ENCODE measurements around the gene IL32. TPM values are rescaled to one million over a fixed set of nuclear protein-coding genes. Genes with fewer than 3 reads are reported as not detected.
"Not testable (repeated sequence)": the region's sequence is repeated elsewhere in the genome, so short reads cannot be mapped to it uniquely, and the experiment has no call there.

Gene IL32
- polyA plus RNA-seq, 2 donors, result 16.5 to 19.0 TPM

DNA sequence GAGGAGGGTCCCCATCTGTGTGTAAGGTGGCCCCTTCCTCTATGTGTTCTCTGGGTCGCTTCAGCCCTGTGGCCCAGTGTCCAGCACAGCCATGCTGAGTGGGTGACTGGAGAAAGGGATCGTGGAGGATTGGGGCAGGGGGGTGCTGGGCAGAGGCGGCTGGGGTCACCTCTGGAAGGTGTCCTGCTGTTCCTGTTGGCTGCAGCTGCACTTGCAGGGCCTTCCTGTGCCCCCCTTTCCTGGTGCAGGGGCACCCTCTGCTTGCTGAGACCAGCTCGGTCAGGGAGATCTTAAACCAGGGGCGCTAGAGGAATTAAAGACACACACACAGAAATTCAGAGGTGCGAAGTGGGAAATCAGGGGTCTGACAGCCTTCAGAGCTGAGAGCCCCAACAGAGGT, 11.1 kb downstream of the IL32 start:
- Histone ChIP-seq H3K9me3 (ENCODE audit: control insufficient read depth in 2 of 2, insufficient read depth in 1 of 2, low read depth in 1 of 2, low read length in 1 of 2) (peaks cover 0 to 3% of the 10 kb centered on the region in 2 donors), H3K27ac (ENCODE audit: low read depth in 2 of 2, low read length in 1 of 2) (peak overlapping the region in 1 of 2 donors; percentile 19)
- WGBS, 2 donors, result 59 to 62% methylated on average over 6 of the region's 6 CpGs

DNA sequence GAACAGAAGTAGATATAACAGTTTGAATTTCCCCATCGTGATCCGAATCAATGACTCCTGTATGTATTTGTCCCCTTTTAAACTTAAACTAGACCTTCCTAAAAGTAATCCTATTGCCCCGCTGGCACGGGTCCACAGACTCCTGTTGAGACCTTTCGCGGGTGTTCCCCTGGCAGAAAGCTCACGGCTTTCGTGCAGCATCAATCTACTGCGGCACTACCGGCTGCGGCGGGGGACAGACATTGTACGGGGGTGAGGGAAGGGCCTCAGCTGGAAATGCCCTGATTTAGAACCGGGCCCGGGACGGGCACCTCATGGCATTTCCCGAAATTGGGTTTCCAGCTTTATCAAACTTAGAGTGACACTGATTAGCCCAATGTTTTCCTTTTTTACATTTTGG, 14.6 kb downstream of the IL32 start:
- Histone ChIP-seq H3K4me1 (ENCODE audit: control insufficient read depth in 2 of 2, insufficient read depth in 2 of 2, low read length in 1 of 2) (no peaks in the 10 kb centered on the region), H3K36me3 (ENCODE audit: control insufficient read depth in 2 of 2, insufficient read depth in 2 of 2, low read length in 1 of 2) (no peaks in the 10 kb centered on the region), H3K4me3 (ENCODE audit: low read depth in 1 of 2, low read length in 2 of 2) (no peak overlapping the region), H3K27ac (ENCODE audit: low read depth in 2 of 2, low read length in 1 of 2) (no peak overlapping the region), H3K27me3 (ENCODE audit: control insufficient read depth in 1 of 2, insufficient read depth in 2 of 2, low read length in 2 of 2) (no peaks in the 10 kb centered on the region), H3K9me3 (ENCODE audit: control insufficient read depth in 2 of 2, insufficient read depth in 1 of 2, low read depth in 1 of 2, low read length in 1 of 2) (no peaks in the 10 kb centered on the region)
- 57 to 71% methylated on average over 17 of the region's 17 CpGs for WGBS, 2 donors

More for the DNA sequence above, 11.1 kb downstream of the IL32 start:
- Histone ChIP-seq H3K36me3 (ENCODE audit: control insufficient read depth in 2 of 2, insufficient read depth in 2 of 2, low read length in 1 of 2) (no peaks in the 10 kb centered on the region), H3K27me3 (ENCODE audit: control insufficient read depth in 1 of 2, insufficient read depth in 2 of 2, low read length in 2 of 2) (no peaks in the 10 kb centered on the region), H3K4me3 (ENCODE audit: low read depth in 1 of 2, low read length in 2 of 2) (no peak overlapping the region), H3K4me1 (ENCODE audit: control insufficient read depth in 2 of 2, insufficient read depth in 2 of 2, low read length in 1 of 2) (peaks cover 0 to 7% of the 10 kb centered on the region in 2 donors)

DNA sequence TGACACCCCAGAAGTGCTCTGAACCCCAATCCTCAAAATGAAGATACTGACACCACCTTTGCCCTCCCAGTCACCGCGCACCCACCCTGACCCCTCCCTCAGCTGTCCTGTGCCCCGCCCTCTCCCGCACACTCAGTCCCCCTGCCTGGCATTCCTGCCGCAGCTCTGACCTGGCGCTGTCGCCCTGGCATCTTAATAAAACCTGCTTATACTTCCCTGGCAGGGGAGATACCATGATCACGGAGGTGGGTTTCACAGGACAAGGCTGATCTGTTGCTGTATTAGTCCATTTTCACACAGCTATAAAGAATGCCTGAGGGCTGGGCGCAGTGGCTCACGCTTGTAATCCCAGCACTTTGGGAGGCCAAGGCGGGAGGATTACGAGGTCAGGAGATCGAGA, 16.5 kb downstream of the IL32 start:
- H3K36me3 ChIP-seq (ENCODE audit: control insufficient read depth in 2 of 2, insufficient read depth in 2 of 2, low read length in 1 of 2); H3K9me3 ChIP-seq (ENCODE audit: control insufficient read depth in 2 of 2, insufficient read depth in 1 of 2, low read depth in 1 of 2, low read length in 1 of 2); H3K27ac ChIP-seq (ENCODE audit: low read depth in 2 of 2, low read length in 1 of 2); H3K4me3 ChIP-seq (ENCODE audit: low read depth in 1 of 2, low read length in 2 of 2); H3K27me3 ChIP-seq (ENCODE audit: control insufficient read depth in 1 of 2, insufficient read depth in 2 of 2, low read length in 2 of 2); H3K4me1 ChIP-seq (ENCODE audit: control insufficient read depth in 2 of 2, insufficient read depth in 2 of 2, low read length in 1 of 2): not testable (repeated sequence)
- 77 to 89% methylated on average over 13 of the region's 13 CpGs for WGBS, 2 donors

DNA sequence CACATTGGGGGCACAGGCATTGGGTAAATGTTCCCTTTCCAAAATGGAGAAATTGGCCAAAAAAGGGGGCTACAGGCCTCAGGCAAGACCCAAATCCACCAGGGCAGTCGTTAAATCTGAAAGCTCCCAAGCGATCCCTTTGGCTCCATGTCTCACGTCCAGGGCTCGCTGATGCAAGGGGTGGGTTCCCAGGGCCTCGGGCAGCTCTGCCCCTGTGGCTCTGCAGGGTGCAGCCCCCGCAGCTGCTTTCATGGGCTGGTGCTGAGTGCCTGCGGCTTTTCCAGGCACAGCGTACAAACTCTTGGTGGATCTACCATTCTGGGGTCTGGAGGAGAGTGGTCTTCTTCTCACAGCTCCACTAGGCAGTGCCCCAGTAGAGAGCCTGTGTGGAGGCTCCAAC, 18.0 kb downstream of the IL32 start:
- not testable (repeated sequence) for H3K36me3 ChIP-seq (ENCODE audit: control insufficient read depth in 2 of 2, insufficient read depth in 2 of 2, low read length in 1 of 2); H3K4me3 ChIP-seq (ENCODE audit: low read depth in 1 of 2, low read length in 2 of 2); H3K27ac ChIP-seq (ENCODE audit: low read depth in 2 of 2, low read length in 1 of 2); H3K4me1 ChIP-seq (ENCODE audit: control insufficient read depth in 2 of 2, insufficient read depth in 2 of 2, low read length in 1 of 2); H3K27me3 ChIP-seq (ENCODE audit: control insufficient read depth in 1 of 2, insufficient read depth in 2 of 2, low read length in 2 of 2); H3K9me3 ChIP-seq (ENCODE audit: control insufficient read depth in 2 of 2, insufficient read depth in 1 of 2, low read depth in 1 of 2, low read length in 1 of 2)
- WGBS, 2 donors, result 89 to 94% methylated on average over 8 of the region's 8 CpGs

DNA sequence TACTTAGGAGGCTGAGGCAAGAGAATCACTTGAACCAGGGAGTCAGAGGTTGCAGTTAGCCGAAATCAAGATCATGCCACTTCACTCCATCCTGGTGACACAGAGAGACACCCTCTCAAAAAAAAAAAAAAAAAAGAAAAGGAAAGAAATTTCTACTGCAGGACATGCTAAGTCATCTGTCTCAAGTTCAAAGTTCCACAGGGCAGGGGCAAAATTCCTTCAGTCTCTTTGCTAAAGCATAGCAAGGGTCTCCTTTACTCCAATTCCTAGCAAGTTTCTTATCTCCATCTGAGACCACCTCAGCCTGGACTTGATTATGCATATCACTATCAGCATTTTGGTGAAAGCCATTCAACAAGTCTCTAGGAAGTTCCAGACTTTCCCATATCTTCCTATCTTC, 19.1 kb downstream of the IL32 start:
- no peaks in the 10 kb centered on the region for H3K27me3 ChIP-seq (ENCODE audit: control insufficient read depth in 1 of 2, insufficient read depth in 2 of 2, low read length in 2 of 2)
- peaks cover 0 to 3% of the 10 kb centered on the region in 2 donors for H3K4me1 ChIP-seq (ENCODE audit: control insufficient read depth in 2 of 2, insufficient read depth in 2 of 2, low read length in 1 of 2)
- H3K27ac ChIP-seq (ENCODE audit: low read depth in 2 of 2, low read length in 1 of 2), result no peak overlapping the region
- 81 to 100% methylated on average over 1 of the region's 1 CpG for WGBS, 2 donors
- no peak overlapping the region for H3K4me3 ChIP-seq (ENCODE audit: low read depth in 1 of 2, low read length in 2 of 2)
- no peaks in the 10 kb centered on the region for H3K9me3 ChIP-seq (ENCODE audit: control insufficient read depth in 2 of 2, insufficient read depth in 1 of 2, low read depth in 1 of 2, low read length in 1 of 2)
- H3K36me3 ChIP-seq (ENCODE audit: control insufficient read depth in 2 of 2, insufficient read depth in 2 of 2, low read length in 1 of 2), result no peaks in the 10 kb centered on the region

DNA sequence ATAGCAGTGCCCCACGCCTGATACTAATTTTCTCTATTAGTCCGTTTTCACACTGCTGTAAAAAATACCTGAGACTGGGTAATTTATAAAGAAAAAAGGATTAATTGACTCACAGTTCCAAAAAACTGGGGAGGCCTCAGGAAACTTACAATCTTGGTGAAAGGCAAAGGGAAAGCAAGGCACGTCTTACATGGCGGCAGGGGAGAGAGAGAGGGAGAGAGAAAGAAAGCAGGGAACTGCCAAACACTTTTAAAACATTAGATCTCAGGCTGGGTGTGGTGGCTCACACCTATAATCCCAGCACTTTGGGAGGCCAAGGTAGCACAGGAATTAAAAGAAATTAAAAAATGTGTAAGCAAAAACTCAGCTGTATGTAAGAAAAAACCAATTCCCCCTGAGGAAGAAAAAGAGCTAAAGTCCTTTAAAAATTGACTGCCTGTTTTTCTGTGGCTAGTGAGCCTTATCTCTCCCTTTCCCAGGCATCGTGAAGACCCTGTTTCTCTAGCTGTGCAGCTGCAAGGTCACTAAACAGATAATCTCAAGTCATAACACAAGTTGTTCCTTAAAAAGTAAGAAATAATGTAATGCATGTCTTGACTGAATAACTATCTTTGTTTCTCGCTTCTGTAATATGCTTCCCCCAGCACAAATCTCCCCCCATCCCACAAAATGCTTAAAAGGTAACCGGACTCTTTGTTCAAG, 19.7 kb downstream of the IL32 start:
- Histone ChIP-seq H3K4me1 (ENCODE audit: control insufficient read depth in 2 of 2, insufficient read depth in 2 of 2, low read length in 1 of 2) (peaks cover 0 to 3% of the 10 kb centered on the region in 2 donors), H3K9me3 (ENCODE audit: control insufficient read depth in 2 of 2, insufficient read depth in 1 of 2, low read depth in 1 of 2, low read length in 1 of 2) (no peaks in the 10 kb centered on the region), H3K4me3 (ENCODE audit: low read depth in 1 of 2, low read length in 2 of 2) (no peak overlapping the region), H3K36me3 (ENCODE audit: control insufficient read depth in 2 of 2, insufficient read depth in 2 of 2, low read length in 1 of 2) (no peaks in the 10 kb centered on the region), H3K27ac (ENCODE audit: low read depth in 2 of 2, low read length in 1 of 2) (no peak overlapping the region), H3K27me3 (ENCODE audit: control insufficient read depth in 1 of 2, insufficient read depth in 2 of 2, low read length in 2 of 2) (no peaks in the 10 kb centered on the region)
- 81 to 85% methylated on average over 7 of the region's 7 CpGs for WGBS, 2 donors

DNA sequence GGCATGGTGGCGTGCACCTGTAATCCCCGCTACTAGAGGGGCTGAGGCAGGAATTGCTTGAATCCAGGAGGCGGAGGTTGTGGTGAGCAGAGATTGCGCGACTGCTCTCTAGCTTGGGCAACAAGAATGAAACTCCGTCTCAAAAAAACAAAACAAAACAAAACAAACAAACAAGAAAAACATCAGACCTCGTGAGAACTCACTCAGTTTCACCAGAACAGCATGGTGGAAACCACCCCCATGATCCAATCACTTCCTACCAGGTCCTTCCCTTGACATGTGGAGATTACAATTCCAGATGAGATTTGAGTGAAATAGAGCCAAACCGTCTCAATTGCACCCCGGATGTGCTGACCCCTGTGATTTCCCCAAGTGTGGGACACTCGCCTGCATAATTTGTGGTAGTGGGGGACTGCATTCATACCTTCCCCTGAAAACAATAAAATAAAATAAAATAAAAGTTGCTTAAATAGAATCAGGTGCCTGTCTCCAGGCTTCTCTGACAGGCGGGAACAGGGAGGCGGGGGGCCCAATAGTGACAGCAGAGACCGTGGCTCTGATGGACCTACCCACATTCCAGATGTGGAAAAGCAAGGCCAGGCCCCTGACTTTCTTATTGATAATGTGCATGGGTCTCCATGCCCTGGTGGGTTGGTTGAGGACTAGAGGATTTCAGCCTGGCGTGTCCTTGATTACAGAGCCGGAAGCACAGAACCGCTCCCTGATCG, 20.6 kb downstream of the IL32 start:
- no peak overlapping the region for H3K4me3 ChIP-seq (ENCODE audit: low read depth in 1 of 2, low read length in 2 of 2)
- no peaks in the 10 kb centered on the region for H3K9me3 ChIP-seq (ENCODE audit: control insufficient read depth in 2 of 2, insufficient read depth in 1 of 2, low read depth in 1 of 2, low read length in 1 of 2)

DNA sequence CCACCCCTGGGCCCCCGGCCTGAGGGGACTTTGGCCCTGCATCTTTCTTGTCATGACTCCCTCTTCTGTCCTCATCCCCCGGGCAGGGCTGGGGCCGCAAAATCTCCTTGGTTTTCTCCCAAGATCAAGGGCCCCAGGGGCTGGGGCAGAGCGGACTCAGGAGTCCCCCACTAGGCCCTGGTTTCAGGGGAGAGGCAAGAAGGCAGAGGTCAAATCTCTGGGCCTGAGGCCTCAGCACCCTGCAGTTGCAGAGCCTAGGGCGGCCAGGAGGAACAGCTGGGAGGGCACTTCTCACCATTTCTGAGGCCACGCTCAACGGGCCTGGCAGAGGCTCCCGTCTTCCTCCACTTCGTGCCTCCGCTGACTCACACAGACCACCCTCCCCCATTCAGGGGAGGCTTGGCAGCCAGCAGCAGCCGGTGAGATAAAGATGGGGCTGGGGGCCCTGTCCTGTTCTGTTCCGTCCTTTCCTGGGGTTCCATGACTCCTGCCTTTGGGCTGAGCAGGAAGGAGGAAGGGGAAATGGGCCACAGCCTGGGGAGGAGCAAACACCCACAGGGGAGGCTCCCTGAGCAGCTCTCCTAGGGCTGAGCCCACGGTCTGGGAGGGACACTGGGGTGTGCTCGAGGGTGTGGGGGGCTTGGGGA, 21.3 kb downstream of the IL32 start:
- H3K4me3 ChIP-seq (ENCODE audit: low read depth in 1 of 2, low read length in 2 of 2), result peak overlapping the region in 1 of 2 donors; percentile 18
- H3K27me3 ChIP-seq (ENCODE audit: control insufficient read depth in 1 of 2, insufficient read depth in 2 of 2, low read length in 2 of 2), result no peaks in the 10 kb centered on the region
- no peaks in the 10 kb centered on the region for H3K36me3 ChIP-seq (ENCODE audit: control insufficient read depth in 2 of 2, insufficient read depth in 2 of 2, low read length in 1 of 2)
- H3K27ac ChIP-seq (ENCODE audit: low read depth in 2 of 2, low read length in 1 of 2), result peak overlapping the region; percentile 45 to 60
- 69 to 71% methylated on average over 14 of the region's 14 CpGs for WGBS, 2 donors
- H3K9me3 ChIP-seq (ENCODE audit: control insufficient read depth in 2 of 2, insufficient read depth in 1 of 2, low read depth in 1 of 2, low read length in 1 of 2), result no peaks in the 10 kb centered on the region
- H3K4me1 ChIP-seq (ENCODE audit: control insufficient read depth in 2 of 2, insufficient read depth in 2 of 2, low read length in 1 of 2), result peaks cover 0 to 3% of the 10 kb centered on the region in 2 donors

More for the DNA sequence above, 20.6 kb downstream of the IL32 start:
- Histone ChIP-seq H3K27me3 (ENCODE audit: control insufficient read depth in 1 of 2, insufficient read depth in 2 of 2, low read length in 2 of 2) (no peaks in the 10 kb centered on the region), H3K36me3 (ENCODE audit: control insufficient read depth in 2 of 2, insufficient read depth in 2 of 2, low read length in 1 of 2) (no peaks in the 10 kb centered on the region), H3K27ac (ENCODE audit: low read depth in 2 of 2, low read length in 1 of 2) (peak overlapping the region in 1 of 2 donors; percentile 44), H3K4me1 (ENCODE audit: control insufficient read depth in 2 of 2, insufficient read depth in 2 of 2, low read length in 1 of 2) (peaks cover 0 to 3% of the 10 kb centered on the region in 2 donors)
- 85 to 87% methylated on average over 17 of the region's 17 CpGs for WGBS, 2 donors

DNA sequence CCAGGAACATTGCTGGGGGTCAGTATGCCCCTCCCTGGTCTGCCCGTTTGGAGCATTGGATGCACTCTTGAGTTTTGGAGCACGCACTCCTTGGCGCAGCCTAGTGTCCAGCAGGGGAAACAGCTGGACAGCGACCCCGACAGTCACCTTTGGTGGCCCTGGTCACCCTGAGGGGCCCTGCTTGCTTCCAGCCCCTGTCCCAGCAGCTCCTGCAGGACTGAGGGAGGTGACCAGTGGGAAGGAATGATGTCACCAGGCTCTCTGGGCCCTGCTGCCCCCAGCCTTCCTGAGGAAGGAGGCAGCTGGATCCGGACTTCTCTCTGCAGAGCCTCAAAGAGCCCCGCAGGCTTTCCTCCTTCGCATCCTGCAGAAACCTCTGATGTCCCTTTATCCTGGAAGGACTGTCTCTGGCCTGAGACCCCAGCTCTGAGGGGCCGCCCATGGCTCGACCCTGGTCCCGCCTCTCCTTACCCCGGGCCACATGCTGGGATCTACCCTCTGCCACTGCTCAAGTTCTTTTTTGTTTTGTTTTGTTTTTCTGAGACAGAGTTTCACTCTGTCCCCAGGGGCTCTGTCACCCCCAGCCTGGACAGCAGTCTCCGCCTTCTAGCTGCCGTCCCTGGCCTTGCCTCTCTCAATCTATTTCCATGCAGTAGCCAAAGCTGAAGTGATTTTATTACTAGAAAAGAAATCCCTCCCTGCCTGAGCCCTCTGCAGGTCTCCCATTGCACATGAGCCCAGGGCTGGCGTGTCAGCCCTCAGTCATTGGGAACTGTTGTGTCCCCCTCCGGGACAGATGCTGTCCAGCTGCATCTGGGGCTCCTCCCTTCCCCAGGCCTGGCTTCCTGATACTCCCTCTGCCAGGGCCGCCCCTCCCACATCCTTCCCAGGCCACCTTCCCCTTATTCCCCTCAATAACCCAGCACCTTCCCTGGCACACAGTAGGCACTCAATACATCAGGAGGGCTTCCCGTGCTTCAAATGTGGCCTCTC, 22.1 kb downstream of the IL32 start:
- Histone ChIP-seq H3K4me3 (ENCODE audit: low read depth in 1 of 2, low read length in 2 of 2) (peak overlapping the region in 1 of 2 donors; percentile 18), H3K27me3 (ENCODE audit: control insufficient read depth in 1 of 2, insufficient read depth in 2 of 2, low read length in 2 of 2) (no peaks in the 10 kb centered on the region), H3K27ac (ENCODE audit: low read depth in 2 of 2, low read length in 1 of 2) (peak overlapping the region; percentile 45 to 60), H3K36me3 (ENCODE audit: control insufficient read depth in 2 of 2, insufficient read depth in 2 of 2, low read length in 1 of 2) (no peaks in the 10 kb centered on the region), H3K9me3 (ENCODE audit: control insufficient read depth in 2 of 2, insufficient read depth in 1 of 2, low read depth in 1 of 2, low read length in 1 of 2) (no peaks in the 10 kb centered on the region), H3K4me1 (ENCODE audit: control insufficient read depth in 2 of 2, insufficient read depth in 2 of 2, low read length in 1 of 2) (peaks cover 0 to 3% of the 10 kb centered on the region in 2 donors)
- WGBS, 2 donors, result 61 to 66% methylated on average over 18 of the region's 18 CpGs

Measured in esophagus (tissue), 2 donors.